Measurements from ENCODE around the gene MYLK.

The MYLK gene

GRCh38 chr3:123664753-123665152, 219.4 kb downstream of the MYLK start:
- H3K4me1 ChIP-seq (ENCODE audit: control insufficient read depth, insufficient read depth, low read length), result no peaks in the 10 kb centered on the region
- DNase-seq (ENCODE audit: low read depth, low spot score), result no peak
- H3K9me3 ChIP-seq (ENCODE audit: control insufficient read depth, insufficient read depth, low read length), result no peaks in the 10 kb centered on the region
- H3K27me3 ChIP-seq (ENCODE audit: control insufficient read depth, insufficient read depth, low read length), result no peaks in the 10 kb centered on the region
- H3K4me3 ChIP-seq (ENCODE audit: low read length), result no peak overlapping the region
- 0 out of 2 replicates have a peak, but pooled peaks cover 2% of the 10 kb centered on the region for H3K36me3 ChIP-seq (ENCODE audit: control insufficient read depth, insufficient read depth, low read length)
- no peak overlapping the region for H3K27ac ChIP-seq (ENCODE audit: low read length)

- no CpG with 5 or more reads among the region's 9 CpGs for WGBS (ENCODE audit: insufficient coverage, insufficient read length)
- no peak overlapping the region for H3K4me3 ChIP-seq (ENCODE audit: low read length)
- 0 out of 2 replicates have a peak, but pooled peaks cover 2% of the 10 kb centered on the region for H3K36me3 ChIP-seq (ENCODE audit: control insufficient read depth, insufficient read depth, low read length)
- no peaks in the 10 kb centered on the region for H3K4me1 ChIP-seq (ENCODE audit: control insufficient read depth, insufficient read depth, low read length)
- DNase-seq (ENCODE audit: low read depth, low spot score), result no peak
- H3K27ac ChIP-seq (ENCODE audit: low read length), result no peak overlapping the region
- no peaks in the 10 kb centered on the region for H3K27me3 ChIP-seq (ENCODE audit: control insufficient read depth, insufficient read depth, low read length)
- no peaks in the 10 kb centered on the region for H3K9me3 ChIP-seq (ENCODE audit: control insufficient read depth, insufficient read depth, low read length)
Measured at GRCh38 chr3:123663977-123664376, 220.2 kb downstream of the MYLK start.

- no peak for DNase-seq (ENCODE audit: low read depth, low spot score)
- Histone ChIP-seq H3K4me3 (ENCODE audit: low read length) (no peak overlapping the region), H3K9me3 (ENCODE audit: control insufficient read depth, insufficient read depth, low read length) (no peaks in the 10 kb centered on the region), H3K36me3 (ENCODE audit: control insufficient read depth, insufficient read depth, low read length) (peaks cover 4% of the 10 kb centered on the region; the same call in 1 of the 2 replicates), H3K27ac (ENCODE audit: low read length) (no peak overlapping the region), H3K27me3 (ENCODE audit: control insufficient read depth, insufficient read depth, low read length) (no peaks in the 10 kb centered on the region), H3K4me1 (ENCODE audit: control insufficient read depth, insufficient read depth, low read length) (no peaks in the 10 kb centered on the region)
- WGBS (ENCODE audit: insufficient coverage, insufficient read length), result no CpG with 5 or more reads among the region's 1 CpG
Measured at GRCh38 chr3:123661973-123662372, 222.2 kb downstream of the MYLK start.

GRCh38 chr3:123660900-123661299, 223.2 kb downstream of the MYLK start:
- Histone ChIP-seq H3K36me3 (ENCODE audit: control insufficient read depth, insufficient read depth, low read length) (peaks cover 5% of the 10 kb centered on the region; the same call in 1 of the 2 replicates), H3K4me1 (ENCODE audit: control insufficient read depth, insufficient read depth, low read length) (no peaks in the 10 kb centered on the region), H3K27ac (ENCODE audit: low read length) (no peak overlapping the region), H3K4me3 (ENCODE audit: low read length) (no peak overlapping the region), H3K27me3 (ENCODE audit: control insufficient read depth, insufficient read depth, low read length) (no peaks in the 10 kb centered on the region), H3K9me3 (ENCODE audit: control insufficient read depth, insufficient read depth, low read length) (no peaks in the 10 kb centered on the region)
- no peak for DNase-seq (ENCODE audit: low read depth, low spot score)
- no CpG with 5 or more reads among the region's 9 CpGs for WGBS (ENCODE audit: insufficient coverage, insufficient read length)

- Histone ChIP-seq H3K9me3 (ENCODE audit: control insufficient read depth, insufficient read depth, low read length) (no peaks in the 10 kb centered on the region), H3K36me3 (ENCODE audit: control insufficient read depth, insufficient read depth, low read length) (peaks cover 5% of the 10 kb centered on the region; the same call in 1 of the 2 replicates), H3K27ac (ENCODE audit: low read length) (no peak overlapping the region), H3K4me1 (ENCODE audit: control insufficient read depth, insufficient read depth, low read length) (no peaks in the 10 kb centered on the region), H3K27me3 (ENCODE audit: control insufficient read depth, insufficient read depth, low read length) (no peaks in the 10 kb centered on the region), H3K4me3 (ENCODE audit: low read length) (no peak overlapping the region)
- WGBS (ENCODE audit: insufficient coverage, insufficient read length), result no CpG with 5 or more reads among the region's 3 CpGs
- no peak for DNase-seq (ENCODE audit: low read depth, low spot score)
Measured at GRCh38 chr3:123660141-123660675, 223.9 kb downstream of the MYLK start.

- H3K36me3 ChIP-seq (ENCODE audit: control insufficient read depth, insufficient read depth, low read length), result peaks cover 3% of the 10 kb centered on the region; the same call in 1 of the 2 replicates
- no peak for DNase-seq (ENCODE audit: low read depth, low spot score)
- no peak overlapping the region for H3K27ac ChIP-seq (ENCODE audit: low read length)
- no peaks in the 10 kb centered on the region for H3K27me3 ChIP-seq (ENCODE audit: control insufficient read depth, insufficient read depth, low read length)
- WGBS (ENCODE audit: insufficient coverage, insufficient read length), result no CpG with 5 or more reads among the region's 1 CpG
- no peaks in the 10 kb centered on the region for H3K4me1 ChIP-seq (ENCODE audit: control insufficient read depth, insufficient read depth, low read length)
- H3K9me3 ChIP-seq (ENCODE audit: control insufficient read depth, insufficient read depth, low read length), result no peaks in the 10 kb centered on the region
- H3K4me3 ChIP-seq (ENCODE audit: low read length), result no peak overlapping the region
Measured at GRCh38 chr3:123658852-123659206, 225.3 kb downstream of the MYLK start.

GRCh38 chr3:123658118-123658851, 225.8 kb downstream of the MYLK start:
- no peaks in the 10 kb centered on the region for H3K9me3 ChIP-seq (ENCODE audit: control insufficient read depth, insufficient read depth, low read length)
- H3K4me1 ChIP-seq (ENCODE audit: control insufficient read depth, insufficient read depth, low read length), result no peaks in the 10 kb centered on the region
- H3K36me3 ChIP-seq (ENCODE audit: control insufficient read depth, insufficient read depth, low read length), result peaks cover 3% of the 10 kb centered on the region; the same call in 1 of the 2 replicates
- no peaks in the 10 kb centered on the region for H3K27me3 ChIP-seq (ENCODE audit: control insufficient read depth, insufficient read depth, low read length)
- H3K27ac ChIP-seq (ENCODE audit: low read length), result no peak overlapping the region
- no CpG with 5 or more reads among the region's 1 CpG for WGBS (ENCODE audit: insufficient coverage, insufficient read length)
- DNase-seq (ENCODE audit: low read depth, low spot score), result no peak
- H3K4me3 ChIP-seq (ENCODE audit: low read length), result no peak overlapping the region

GRCh38 chr3:123657568-123657967, 226.6 kb downstream of the MYLK start:
- Histone ChIP-seq H3K27ac (ENCODE audit: low read length) (no peak overlapping the region), H3K4me1 (ENCODE audit: control insufficient read depth, insufficient read depth, low read length) (no peaks in the 10 kb centered on the region), H3K36me3 (ENCODE audit: control insufficient read depth, insufficient read depth, low read length) (peaks cover 3% of the 10 kb centered on the region; the same call in 1 of the 2 replicates), H3K9me3 (ENCODE audit: control insufficient read depth, insufficient read depth, low read length) (no peaks in the 10 kb centered on the region), H3K27me3 (ENCODE audit: control insufficient read depth, insufficient read depth, low read length) (no peaks in the 10 kb centered on the region), H3K4me3 (ENCODE audit: low read length) (no peak overlapping the region)
- DNase-seq (ENCODE audit: low read depth, low spot score), result no peak
- WGBS (ENCODE audit: insufficient coverage, insufficient read length), result no CpG with 5 or more reads among the region's 6 CpGs

- H3K27me3 ChIP-seq (ENCODE audit: control insufficient read depth, insufficient read depth, low read length), result no peaks in the 10 kb centered on the region
Measured at GRCh38 chr3:123657111-123657510, 227.0 kb downstream of the MYLK start.

GRCh38 chr3:123656691-123657090, 227.4 kb downstream of the MYLK start:
- H3K9me3 ChIP-seq (ENCODE audit: control insufficient read depth, insufficient read depth, low read length), result no peaks in the 10 kb centered on the region
- no peak overlapping the region for H3K27ac ChIP-seq (ENCODE audit: low read length)
- no peaks in the 10 kb centered on the region for H3K27me3 ChIP-seq (ENCODE audit: control insufficient read depth, insufficient read depth, low read length)
- no peak overlapping the region for H3K4me3 ChIP-seq (ENCODE audit: low read length)
- H3K36me3 ChIP-seq (ENCODE audit: control insufficient read depth, insufficient read depth, low read length), result peaks cover 3% of the 10 kb centered on the region; the same call in 1 of the 2 replicates
- WGBS (ENCODE audit: insufficient coverage, insufficient read length), result no CpG with 5 or more reads among the region's 2 CpGs
- no peak for DNase-seq (ENCODE audit: low read depth, low spot score)
- H3K4me1 ChIP-seq (ENCODE audit: control insufficient read depth, insufficient read depth, low read length), result no peaks in the 10 kb centered on the region

More at GRCh38 chr3:123657111-123657510, 227.0 kb downstream of the MYLK start:
- Histone ChIP-seq H3K4me1 (ENCODE audit: control insufficient read depth, insufficient read depth, low read length) (no peaks in the 10 kb centered on the region), H3K9me3 (ENCODE audit: control insufficient read depth, insufficient read depth, low read length) (no peaks in the 10 kb centered on the region), H3K36me3 (ENCODE audit: control insufficient read depth, insufficient read depth, low read length) (peaks cover 3% of the 10 kb centered on the region; the same call in 1 of the 2 replicates), H3K27ac (ENCODE audit: low read length) (no peak overlapping the region), H3K4me3 (ENCODE audit: low read length) (no peak overlapping the region)
- no peak for DNase-seq (ENCODE audit: low read depth, low spot score)
- no CpG with 5 or more reads among the region's 10 CpGs for WGBS (ENCODE audit: insufficient coverage, insufficient read length)

Data from iPS DF 6.9 (cell line).